HEK293 (cell line): Measurements from ENCODE around the gene DDX42.
"Not testable (repeated sequence)": the region's sequence is repeated elsewhere in the genome, so short reads cannot be mapped to it uniquely, and the experiment has no call there.

ENCODE experiments used
- CTCF ChIA-PET: fragments of 350-600 bp; formaldehyde crosslinking; extraction: SDS; loops from one replicate; lab custom pipeline; 2021; ENCODE audit warnings: antibody characterized with exemption; lab: Yijun Ruan, JAX
- POLR2A ChIA-PET: fragments of 300-600 bp; formaldehyde crosslinking; extraction: SDS; loops from one replicate; lab custom pipeline; 2020; ENCODE audit warnings: antibody characterized with exemption, inconsistent platforms; lab: Yijun Ruan, JAX
- H3K27ac ChIP-seq: fragments of 200-500 bp; sonication (Bioruptor generic); 2 replicates; pipeline ENCODE4 v1.5.1; 2014; ENCODE audit warnings: low read depth, low read length, control low read depth, inconsistent platforms; ENCODE audit errors: extremely low read depth
- H3K36me3 ChIP-seq, 2 experiments: fragments of 200-500 bp in 1 of 2; sonication (Bioruptor generic) in 1 of 2; 1 replicate in 1 of 2; 2 replicates in 1 of 2; pipeline ENCODE4 v1.5.1; 2014 to 2017; ENCODE audit warnings: inconsistent platforms in 2 of 2, low read length in 2 of 2; ENCODE audit not compliant: control insufficient read depth in 2 of 2, insufficient read depth in 1 of 2
- H3K4me1 ChIP-seq: fragments of 200-500 bp; sonication (Bioruptor generic); 2 replicates; pipeline ENCODE4 v1.5.1; 2014; ENCODE audit warnings: mild to moderate bottlenecking, low read length, inconsistent platforms; ENCODE audit not compliant: control insufficient read depth, insufficient read depth
- H3K4me3 ChIP-seq: 2 replicates; pipeline ENCODE4 v1.5.1; 2011; ENCODE audit warnings: low read depth, mild to moderate bottlenecking, control low read depth, low read length, moderate library complexity
- H3K9me3 ChIP-seq: fragments of 200-500 bp; sonication (Bioruptor generic); 2 replicates; pipeline ENCODE4 v1.5.1; 2014; ENCODE audit warnings: low read depth, low read length, inconsistent platforms; ENCODE audit not compliant: control insufficient read depth, insufficient read depth
- KLF7 ChIP-seq: fragments of 450-650 bp; formaldehyde crosslinking; IDR thresholded peaks from 2 replicates; pipeline ENCODE4 v1.5.1; 2016; ENCODE audit warnings: missing biosample characterization, missing genetic modification characterization, borderline replicate concordance
- OVOL3 ChIP-seq: fragments of 450-650 bp; formaldehyde crosslinking; IDR thresholded peaks from 2 replicates; pipeline ENCODE4 v1.5.1; 2016; ENCODE audit warnings: missing biosample characterization, missing genetic modification characterization
- ZBTB17 ChIP-seq: fragments of 450-650 bp; formaldehyde crosslinking; IDR thresholded peaks from 2 replicates; pipeline ENCODE4 v1.5.1; 2016; ENCODE audit warnings: missing biosample characterization, missing genetic modification characterization
- ZBTB48 ChIP-seq: fragments of 450-650 bp; formaldehyde crosslinking; IDR thresholded peaks from 2 replicates; pipeline ENCODE4 v1.5.1; 2016; ENCODE audit warnings: missing biosample characterization, missing genetic modification characterization
- ZFP69B ChIP-seq: fragments of 450-650 bp; formaldehyde crosslinking; IDR thresholded peaks from 2 replicates; pipeline ENCODE4 v1.5.1; 2016; ENCODE audit warnings: missing biosample characterization, missing genetic modification characterization
- ZNF10 ChIP-seq: fragments of 450-650 bp; formaldehyde crosslinking; IDR thresholded peaks from 2 replicates; pipeline ENCODE4 v1.5.1; 2017; ENCODE audit warnings: missing biosample characterization, missing genetic modification characterization
- ZNF239 ChIP-seq: fragments of 450-650 bp; formaldehyde crosslinking; IDR thresholded peaks from 2 replicates; pipeline ENCODE4 v1.5.1; 2016; ENCODE audit warnings: missing biosample characterization, missing genetic modification characterization
- ZNF335 ChIP-seq: fragments of 450-650 bp; formaldehyde crosslinking; conservative IDR thresholded peaks from 2 replicates; pipeline ENCODE4 v1.5.1; 2016; ENCODE audit warnings: missing biosample characterization, missing genetic modification characterization
- ZNF341 ChIP-seq: fragments of 450-650 bp; formaldehyde crosslinking; IDR thresholded peaks from 2 replicates; pipeline ENCODE4; 2016; ENCODE audit warnings: low read depth, missing biosample characterization, missing genetic modification characterization
- ZNF391 ChIP-seq: fragments of 450-650 bp; formaldehyde crosslinking; IDR thresholded peaks from 2 replicates; pipeline ENCODE4 v1.5.1; 2016; ENCODE audit warnings: low read depth, missing biosample characterization, missing genetic modification characterization, borderline replicate concordance
- ZNF394 ChIP-seq: fragments of 450-650 bp; formaldehyde crosslinking; IDR thresholded peaks from 2 replicates; pipeline ENCODE4 v1.5.1; 2016; ENCODE audit warnings: missing biosample characterization, missing genetic modification characterization, mild to moderate bottlenecking, moderate library complexity, borderline replicate concordance
- ZNF501 ChIP-seq: fragments of 450-650 bp; formaldehyde crosslinking; IDR thresholded peaks from 2 replicates; pipeline ENCODE4 v1.5.1; 2016; ENCODE audit warnings: missing biosample characterization, missing genetic modification characterization
- ZNF843 ChIP-seq: fragments of 450-650 bp; formaldehyde crosslinking; IDR thresholded peaks from 2 replicates; pipeline ENCODE4 v1.5.1; 2016; ENCODE audit warnings: missing biosample characterization, missing genetic modification characterization
- ZSCAN16 ChIP-seq: fragments of 450-650 bp; formaldehyde crosslinking; IDR thresholded peaks from 2 replicates; pipeline ENCODE4 v1.5.1; 2016; ENCODE audit warnings: missing biosample characterization, missing genetic modification characterization
- ZSCAN23 ChIP-seq: fragments of 450-650 bp; formaldehyde crosslinking; IDR thresholded peaks from 2 replicates; pipeline ENCODE4 v1.5.1; 2016; ENCODE audit warnings: missing biosample characterization, missing genetic modification characterization
- TF ChIP-seq, protein P1 (sequence below): fragments of 450-650 bp; formaldehyde crosslinking; IDR thresholded peaks from 2 replicates; pipeline ENCODE4 v1.5.1; 2016; ENCODE audit warnings: missing biosample characterization, missing genetic modification characterization
- TF ChIP-seq, protein P2 (sequence below): fragments of 450-650 bp; formaldehyde crosslinking; conservative IDR thresholded peaks from 2 replicates; pipeline ENCODE4 v1.5.1; 2016; ENCODE audit warnings: low read depth, missing biosample characterization, missing genetic modification characterization
- TF ChIP-seq, protein P3 (sequence below): fragments of 450-650 bp; formaldehyde crosslinking; IDR thresholded peaks from 2 replicates; pipeline ENCODE4 v1.5.1; 2016; ENCODE audit warnings: missing biosample characterization, missing genetic modification characterization
- TF ChIP-seq, protein P4 (sequence below): fragments of 450-650 bp; formaldehyde crosslinking; IDR thresholded peaks from 2 replicates; pipeline ENCODE4 v1.5.1; 2016; ENCODE audit warnings: missing biosample characterization, missing genetic modification characterization
- TF ChIP-seq, protein P5 (sequence below): fragments of 450-650 bp; formaldehyde crosslinking; IDR thresholded peaks from 2 replicates; pipeline ENCODE4 v1.5.1; 2016; ENCODE audit warnings: missing biosample characterization, missing genetic modification characterization

DDX42 gene

DNA sequence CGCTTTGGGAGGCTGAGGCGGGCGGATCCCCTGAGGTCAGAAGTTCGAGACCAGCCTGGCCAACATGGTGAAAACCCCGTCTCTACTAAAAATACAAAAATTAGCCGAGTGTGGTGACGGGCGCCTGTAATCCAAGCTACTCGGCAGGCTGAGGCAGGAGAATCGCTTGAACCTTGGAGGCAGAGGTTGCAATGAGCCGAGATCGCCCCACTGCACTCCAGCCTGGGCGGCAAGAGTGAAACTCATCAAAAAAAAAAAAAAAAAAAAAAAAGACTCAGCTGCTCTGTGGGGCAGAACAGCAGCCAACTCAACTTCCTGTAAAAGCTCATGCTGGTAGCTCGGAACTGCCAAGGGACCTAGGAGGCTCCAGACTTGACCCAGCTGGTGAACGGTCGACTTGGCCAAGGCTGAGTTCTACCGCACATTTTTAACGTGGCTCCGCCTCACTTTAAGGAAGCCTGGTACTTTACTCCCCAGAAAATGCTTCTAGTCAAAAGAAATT is 69.5 kb downstream of the DDX42 start:
- peak overlapping the region; percentile 69 for H3K4me3 ChIP-seq
- ChIA-PET CTCF (interaction anchor here (0.6 to 9.5 kb wide), 5 partner anchors 9 to 23 kb away, joined by 4 to 62 read pairs (median 8); no protein-coding TSS in a partner anchor), POLR2A (interaction anchor here (0.6 to 2.0 kb wide), 18 partner anchors 9 to 1311 kb away, joined by 3 to 20 read pairs (median 4); partner anchors contain the start of genes CCDC47, DDX42, MAP3K3 and PSMC5)
- TF ChIP-seq ZFP69B (tag by site-specific recombination) (0 out of 2 replicates have a peak, but pooled peaks have one; percentile 19), ZNF391 (tag by site-specific recombination) (peak; percentile 51; the same call in 1 of the 2 replicates), ZNF239 (0 out of 2 replicates have a peak, but pooled peaks have one; percentile 10), ZNF501 (tag by site-specific recombination) (peak; percentile 24; the same call in 1 of the 2 replicates), ZBTB17 (tag by site-specific recombination) (peak; percentile 47), ZBTB48 (tag by site-specific recombination) (0 out of 2 replicates have a peak, but pooled peaks have one; percentile 22), ZNF10 (0 out of 2 replicates have a peak, but pooled peaks have one; percentile 10), ZSCAN23 (peak; percentile 79; the same call in 1 of the 2 replicates), ZNF394 (tag by site-specific recombination) (0 out of 2 replicates have a peak, but pooled peaks have one; percentile 25), KLF7 (tag by site-specific recombination) (peak; percentile 3; the same call in 1 of the 2 replicates), ZNF335 (tag by site-specific recombination) (peak; percentile 75), ZSCAN16 (tag by site-specific recombination) (0 out of 2 replicates have a peak, but pooled peaks have one; percentile 36), ZNF341 (peak; percentile 58; the same call in 1 of the 2 replicates), ZNF843 (tag by site-specific recombination) (peak; percentile 40), OVOL3 (tag by site-specific recombination) (peak; percentile 49; the same call in 1 of the 2 replicates)
- TF ChIP-seq, protein P1, sequence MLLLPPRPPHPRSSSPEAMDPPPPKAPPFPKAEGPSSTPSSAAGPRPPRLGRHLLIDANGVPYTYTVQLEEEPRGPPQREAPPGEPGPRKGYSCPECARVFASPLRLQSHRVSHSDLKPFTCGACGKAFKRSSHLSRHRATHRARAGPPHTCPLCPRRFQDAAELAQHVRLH (tag by site-specific recombination) = peak; percentile 91; the same call in 1 of the 2 replicates
- TF ChIP-seq, protein P2, sequence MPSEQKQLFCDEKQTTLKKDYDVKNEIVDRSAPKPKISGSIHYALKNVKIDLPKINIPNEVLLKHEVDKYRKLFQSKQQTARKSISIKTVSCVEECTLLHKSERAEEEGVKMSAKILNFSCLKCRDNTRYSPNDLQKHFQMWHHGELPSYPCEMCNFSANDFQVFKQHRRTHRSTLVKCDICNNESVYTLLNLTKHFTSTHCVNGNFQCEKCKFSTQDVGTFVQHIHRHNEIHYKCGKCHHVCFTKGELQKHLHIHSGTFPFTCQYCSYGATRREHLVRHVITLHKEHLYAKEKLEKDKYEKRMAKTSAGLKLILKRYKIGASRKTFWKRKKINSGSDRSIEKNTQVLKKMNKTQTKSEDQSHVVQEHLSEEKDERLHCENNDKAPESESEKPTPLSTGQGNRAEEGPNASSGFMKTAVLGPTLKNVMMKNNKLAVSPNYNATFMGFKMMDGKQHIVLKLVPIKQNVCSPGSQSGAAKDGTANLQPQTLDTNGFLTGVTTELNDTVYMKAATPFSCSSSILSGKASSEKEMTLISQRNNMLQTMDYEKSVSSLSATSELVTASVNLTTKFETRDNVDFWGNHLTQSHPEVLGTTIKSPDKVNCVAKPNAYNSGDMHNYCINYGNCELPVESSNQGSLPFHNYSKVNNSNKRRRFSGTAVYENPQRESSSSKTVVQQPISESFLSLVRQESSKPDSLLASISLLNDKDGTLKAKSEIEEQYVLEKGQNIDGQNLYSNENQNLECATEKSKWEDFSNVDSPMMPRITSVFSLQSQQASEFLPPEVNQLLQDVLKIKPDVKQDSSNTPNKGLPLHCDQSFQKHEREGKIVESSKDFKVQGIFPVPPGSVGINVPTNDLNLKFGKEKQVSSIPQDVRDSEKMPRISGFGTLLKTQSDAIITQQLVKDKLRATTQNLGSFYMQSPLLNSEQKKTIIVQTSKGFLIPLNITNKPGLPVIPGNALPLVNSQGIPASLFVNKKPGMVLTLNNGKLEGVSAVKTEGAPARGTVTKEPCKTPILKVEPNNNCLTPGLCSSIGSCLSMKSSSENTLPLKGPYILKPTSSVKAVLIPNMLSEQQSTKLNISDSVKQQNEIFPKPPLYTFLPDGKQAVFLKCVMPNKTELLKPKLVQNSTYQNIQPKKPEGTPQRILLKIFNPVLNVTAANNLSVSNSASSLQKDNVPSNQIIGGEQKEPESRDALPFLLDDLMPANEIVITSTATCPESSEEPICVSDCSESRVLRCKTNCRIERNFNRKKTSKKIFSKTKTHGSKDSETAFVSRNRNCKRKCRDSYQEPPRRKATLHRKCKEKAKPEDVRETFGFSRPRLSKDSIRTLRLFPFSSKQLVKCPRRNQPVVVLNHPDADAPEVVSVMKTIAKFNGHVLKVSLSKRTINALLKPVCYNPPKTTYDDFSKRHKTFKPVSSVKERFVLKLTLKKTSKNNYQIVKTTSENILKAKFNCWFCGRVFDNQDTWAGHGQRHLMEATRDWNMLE (tag by site-specific recombination) = peak; percentile 51
- TF ChIP-seq, protein P3, sequence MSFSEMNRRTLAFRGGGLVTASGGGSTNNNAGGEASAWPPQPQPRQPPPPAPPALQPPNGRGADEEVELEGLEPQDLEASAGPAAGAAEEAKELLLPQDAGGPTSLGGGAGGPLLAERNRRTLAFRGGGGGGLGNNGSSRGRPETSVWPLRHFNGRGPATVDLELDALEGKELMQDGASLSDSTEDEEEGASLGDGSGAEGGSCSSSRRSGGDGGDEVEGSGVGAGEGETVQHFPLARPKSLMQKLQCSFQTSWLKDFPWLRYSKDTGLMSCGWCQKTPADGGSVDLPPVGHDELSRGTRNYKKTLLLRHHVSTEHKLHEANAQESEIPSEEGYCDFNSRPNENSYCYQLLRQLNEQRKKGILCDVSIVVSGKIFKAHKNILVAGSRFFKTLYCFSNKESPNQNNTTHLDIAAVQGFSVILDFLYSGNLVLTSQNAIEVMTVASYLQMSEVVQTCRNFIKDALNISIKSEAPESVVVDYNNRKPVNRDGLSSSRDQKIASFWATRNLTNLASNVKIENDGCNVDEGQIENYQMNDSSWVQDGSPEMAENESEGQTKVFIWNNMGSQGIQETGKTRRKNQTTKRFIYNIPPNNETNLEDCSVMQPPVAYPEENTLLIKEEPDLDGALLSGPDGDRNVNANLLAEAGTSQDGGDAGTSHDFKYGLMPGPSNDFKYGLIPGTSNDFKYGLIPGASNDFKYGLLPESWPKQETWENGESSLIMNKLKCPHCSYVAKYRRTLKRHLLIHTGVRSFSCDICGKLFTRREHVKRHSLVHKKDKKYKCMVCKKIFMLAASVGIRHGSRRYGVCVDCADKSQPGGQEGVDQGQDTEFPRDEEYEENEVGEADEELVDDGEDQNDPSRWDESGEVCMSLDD (tag by site-specific recombination) = peak; percentile 62; the same call in 1 of the 2 replicates
- TF ChIP-seq, protein P4, sequence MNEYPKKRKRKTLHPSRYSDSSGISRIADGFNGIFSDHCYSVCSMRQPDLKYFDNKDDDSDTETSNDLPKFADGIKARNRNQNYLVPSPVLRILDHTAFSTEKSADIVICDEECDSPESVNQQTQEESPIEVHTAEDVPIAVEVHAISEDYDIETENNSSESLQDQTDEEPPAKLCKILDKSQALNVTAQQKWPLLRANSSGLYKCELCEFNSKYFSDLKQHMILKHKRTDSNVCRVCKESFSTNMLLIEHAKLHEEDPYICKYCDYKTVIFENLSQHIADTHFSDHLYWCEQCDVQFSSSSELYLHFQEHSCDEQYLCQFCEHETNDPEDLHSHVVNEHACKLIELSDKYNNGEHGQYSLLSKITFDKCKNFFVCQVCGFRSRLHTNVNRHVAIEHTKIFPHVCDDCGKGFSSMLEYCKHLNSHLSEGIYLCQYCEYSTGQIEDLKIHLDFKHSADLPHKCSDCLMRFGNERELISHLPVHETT = peak; percentile 50; the same call in 1 of the 2 replicates
- TF ChIP-seq, protein P5, sequence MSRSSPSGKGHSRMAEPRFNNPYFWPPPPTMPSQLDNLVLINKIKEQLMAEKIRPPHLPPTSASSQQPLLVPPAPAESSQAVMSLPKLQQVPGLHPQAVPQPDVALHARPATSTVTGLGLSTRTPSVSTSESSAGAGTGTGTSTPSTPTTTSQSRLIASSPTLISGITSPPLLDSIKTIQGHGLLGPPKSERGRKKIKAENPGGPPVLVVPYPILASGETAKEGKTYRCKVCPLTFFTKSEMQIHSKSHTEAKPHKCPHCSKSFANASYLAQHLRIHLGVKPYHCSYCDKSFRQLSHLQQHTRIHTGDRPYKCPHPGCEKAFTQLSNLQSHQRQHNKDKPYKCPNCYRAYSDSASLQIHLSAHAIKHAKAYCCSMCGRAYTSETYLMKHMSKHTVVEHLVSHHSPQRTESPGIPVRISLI (tag by site-specific recombination) = peak; percentile 93
- H3K4me1 ChIP-seq = peaks cover 20% of the 10 kb centered on the region
- not testable (repeated sequence) for H3K9me3 ChIP-seq, H3K36me3 ChIP-seq
- peak overlapping the region; percentile 61; the same call in 1 of the 2 replicates for H3K27ac ChIP-seq
